Inflammatory macrophage treated with lipopolysaccharide for 1 hour (primary cell): ENCODE data around the gene DIP2A.

Experiments used
- DNase-seq, 2 donors: peaks; one replicate each; pipeline ENCODE4 v3.0.0-alpha.2; 2020 to 2022

The DIP2A gene

DNA sequence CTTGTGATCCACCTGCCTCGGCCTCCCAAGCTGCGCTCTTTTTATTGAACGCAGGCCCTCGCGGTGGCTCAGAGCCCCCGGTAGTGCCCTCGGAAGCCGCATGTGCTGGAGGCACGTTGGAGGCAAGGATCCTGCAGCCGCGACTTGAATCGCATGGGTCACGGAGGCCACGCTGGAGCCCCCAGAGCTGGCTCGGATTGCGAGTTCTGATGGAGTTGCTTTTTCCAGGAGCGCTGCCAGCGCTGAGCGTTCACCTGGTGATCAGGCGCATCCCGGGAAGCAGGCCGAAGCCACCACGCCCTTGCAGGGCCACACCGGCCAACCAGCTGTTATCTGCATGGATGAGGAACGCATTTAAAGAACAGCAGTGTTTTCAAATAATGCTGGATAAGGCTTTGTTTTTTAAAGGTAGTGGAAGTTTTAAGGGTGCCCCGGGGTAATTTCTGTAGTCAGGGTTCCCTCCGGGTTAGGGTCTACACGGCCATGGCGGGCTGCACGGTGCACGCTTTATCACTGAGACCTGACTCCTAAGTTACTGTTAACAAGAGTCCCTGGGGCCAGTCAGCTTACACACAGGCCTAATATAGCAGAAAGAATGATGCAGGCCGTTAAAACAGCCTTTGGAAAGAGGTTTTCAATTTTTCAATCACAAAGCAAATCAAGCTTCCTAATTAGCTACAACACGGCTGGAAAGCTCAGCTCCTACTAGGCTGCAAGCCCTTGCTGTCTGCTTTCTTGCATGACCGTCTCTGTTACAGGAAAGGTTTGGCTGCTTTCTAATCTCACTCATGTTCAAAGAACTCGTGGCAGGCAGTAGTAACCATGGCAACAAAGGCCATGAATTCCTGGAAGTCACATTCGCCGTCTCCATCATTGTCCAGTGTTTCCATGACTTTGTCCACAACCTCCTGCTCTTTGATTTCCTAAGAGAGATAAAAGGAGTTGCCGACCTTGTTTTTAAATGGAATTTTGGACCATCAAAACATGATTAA is 140.2 kb downstream of the DIP2A start:
- no peak for DNase-seq

GRCh38 chr21:46600305-46600704 is 141.6 kb downstream of the DIP2A start:
- DNase-seq, result no peak

DNA sequence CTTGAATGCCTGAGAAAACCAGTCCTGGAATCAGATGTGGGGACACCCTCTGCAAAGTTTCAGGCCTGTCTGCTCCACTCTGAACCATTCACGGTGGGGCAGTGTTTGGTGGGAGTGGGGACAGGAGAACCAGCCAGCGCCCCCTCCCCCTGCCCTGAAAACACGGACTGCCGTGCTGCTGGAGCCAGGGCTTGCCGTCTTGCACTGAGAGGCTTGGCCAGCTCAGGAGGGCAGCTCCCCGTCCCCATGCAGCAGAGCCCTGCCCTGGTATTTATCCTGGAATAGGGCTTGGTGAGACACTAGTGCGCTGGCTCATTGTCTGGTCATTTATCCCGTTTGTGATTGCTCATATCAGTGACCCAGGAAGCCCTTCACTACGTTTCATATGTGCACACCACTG is 142.3 kb downstream of the DIP2A start:
- no peak for DNase-seq

GRCh38 chr21:46603228-46603627 is 144.5 kb downstream of the DIP2A start:
- no peak for DNase-seq

- DNase-seq, result no peak
These were observed 145.8 kb downstream of the DIP2A start for GRCh38 chr21:46604329-46604974.

DNA sequence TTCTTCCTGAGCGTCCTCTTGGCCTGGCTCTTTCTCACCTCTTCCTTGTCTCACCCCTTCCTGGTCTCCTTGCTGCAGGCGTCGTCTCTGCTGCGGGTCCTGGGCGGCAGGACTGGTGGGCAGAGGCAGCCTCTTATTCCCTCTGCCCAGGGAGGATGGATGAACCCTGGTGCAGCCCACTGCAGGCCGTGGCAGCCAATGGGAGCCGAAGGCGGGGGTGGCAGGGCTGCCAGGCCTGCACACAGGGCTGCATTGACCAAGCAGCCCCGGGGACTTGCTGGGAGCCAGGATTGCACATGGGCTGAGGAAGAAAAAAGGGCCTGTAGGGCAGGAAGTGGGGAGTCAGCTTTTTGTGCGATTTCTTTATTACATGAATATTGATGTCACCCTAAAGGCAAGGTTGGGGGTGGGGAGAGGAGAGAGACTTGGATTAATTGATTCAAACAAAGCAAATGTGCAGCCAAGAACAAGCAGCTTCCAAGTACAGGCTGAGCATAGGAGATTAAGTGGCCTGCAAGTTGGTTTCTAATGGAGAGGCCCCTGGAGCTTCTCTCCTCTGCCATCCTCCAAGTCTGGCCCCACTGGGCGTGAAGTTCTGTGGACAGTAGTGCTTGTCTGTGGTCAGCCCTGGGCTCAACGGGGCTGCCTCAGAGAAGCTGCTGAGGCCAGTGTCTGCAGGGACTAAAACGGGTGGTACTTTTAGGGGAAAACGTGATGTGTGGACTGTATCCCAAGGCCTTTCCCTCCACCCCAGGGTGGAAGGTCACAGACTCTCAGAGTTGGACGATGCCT is 146.5 kb downstream of the DIP2A start, which contains the start of gene S100B:
TSS of gene S100B (minus strand) at position 108 of the 792 bp plus-strand sequence. CDS start 2,667 bp downstream, outside the sequence.
- DNase-seq, result peak; percentile 16 to 29

DNA sequence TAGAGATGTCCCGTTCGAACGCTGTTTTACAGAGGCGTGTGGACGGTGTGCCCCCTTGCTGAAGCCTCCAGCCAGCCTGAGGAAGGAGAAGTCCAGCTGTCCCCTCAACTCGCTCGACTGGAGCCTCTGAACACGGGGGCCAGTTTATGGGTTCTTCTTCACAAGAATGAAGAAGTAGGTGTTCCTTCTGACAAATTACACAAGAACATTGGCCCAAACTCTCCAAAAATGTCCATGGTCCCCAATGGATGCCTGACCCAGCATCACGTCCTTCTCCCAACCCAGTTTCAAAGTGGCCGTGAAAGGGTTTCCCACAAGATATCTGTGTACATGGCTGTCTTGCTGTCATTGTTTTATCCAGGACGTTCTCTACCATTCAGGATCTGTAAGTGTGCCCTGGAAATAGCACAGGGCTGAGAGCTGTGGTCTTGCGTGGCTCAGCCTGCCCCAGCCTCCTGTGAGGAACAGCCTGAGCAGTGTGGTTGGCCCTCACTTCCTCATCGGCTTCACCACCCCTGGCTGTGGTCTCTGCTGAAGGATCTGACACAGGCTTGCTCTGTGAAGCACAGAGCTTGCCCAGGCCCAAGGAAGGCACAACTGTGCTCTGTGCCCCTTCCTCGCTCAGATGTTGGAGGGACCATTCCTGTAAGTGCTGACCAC is 147.2 kb downstream of the DIP2A start:
- peak; percentile 63 to 71 for DNase-seq

DNA sequence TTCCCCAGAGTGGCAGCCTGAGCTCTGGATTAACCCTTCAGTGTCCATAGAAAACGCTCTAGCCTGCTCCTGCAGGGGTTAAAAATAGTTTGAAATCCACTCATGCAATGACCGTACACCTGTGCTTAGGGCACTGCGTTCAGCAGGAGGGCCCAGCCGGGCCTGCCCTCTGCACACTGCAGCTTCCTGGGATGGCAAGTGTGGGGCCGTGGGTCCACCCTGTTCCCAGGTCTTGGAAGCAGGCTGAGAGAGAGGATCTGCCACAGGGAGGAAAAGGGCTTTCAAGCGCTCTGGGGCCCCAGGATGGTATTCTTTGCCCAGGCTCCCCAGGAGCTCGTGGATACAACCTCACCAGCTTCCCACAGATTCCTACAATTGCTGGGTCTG is 147.7 kb downstream of the DIP2A start:
- no peak for DNase-seq

- peak in 1 of 2 donors; percentile 35 for DNase-seq
These were observed 148.9 kb downstream of the DIP2A start for GRCh38 chr21:46607636-46608035.

DNA sequence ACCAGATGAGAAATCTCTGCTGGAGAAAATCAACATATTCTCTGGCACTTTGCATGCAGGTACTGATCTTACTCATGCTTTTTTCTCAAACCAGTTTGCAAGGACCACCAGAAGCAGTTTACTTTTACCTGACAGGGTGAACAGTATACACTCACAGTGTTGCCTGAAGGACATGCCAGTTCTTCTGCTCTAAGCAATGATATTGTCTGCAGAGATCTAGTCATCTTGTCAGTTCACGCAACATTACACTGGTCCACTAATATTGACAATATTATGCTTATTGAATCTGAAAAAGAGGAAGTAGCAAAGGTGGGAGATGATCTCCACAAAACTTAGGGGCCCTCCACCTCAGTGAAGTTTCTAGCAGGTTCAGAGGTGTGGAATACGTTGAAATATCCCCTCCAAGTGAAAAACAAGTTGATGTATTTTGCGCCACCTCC is 150.0 kb downstream of the DIP2A start:
- DNase-seq, result no peak

DNA sequence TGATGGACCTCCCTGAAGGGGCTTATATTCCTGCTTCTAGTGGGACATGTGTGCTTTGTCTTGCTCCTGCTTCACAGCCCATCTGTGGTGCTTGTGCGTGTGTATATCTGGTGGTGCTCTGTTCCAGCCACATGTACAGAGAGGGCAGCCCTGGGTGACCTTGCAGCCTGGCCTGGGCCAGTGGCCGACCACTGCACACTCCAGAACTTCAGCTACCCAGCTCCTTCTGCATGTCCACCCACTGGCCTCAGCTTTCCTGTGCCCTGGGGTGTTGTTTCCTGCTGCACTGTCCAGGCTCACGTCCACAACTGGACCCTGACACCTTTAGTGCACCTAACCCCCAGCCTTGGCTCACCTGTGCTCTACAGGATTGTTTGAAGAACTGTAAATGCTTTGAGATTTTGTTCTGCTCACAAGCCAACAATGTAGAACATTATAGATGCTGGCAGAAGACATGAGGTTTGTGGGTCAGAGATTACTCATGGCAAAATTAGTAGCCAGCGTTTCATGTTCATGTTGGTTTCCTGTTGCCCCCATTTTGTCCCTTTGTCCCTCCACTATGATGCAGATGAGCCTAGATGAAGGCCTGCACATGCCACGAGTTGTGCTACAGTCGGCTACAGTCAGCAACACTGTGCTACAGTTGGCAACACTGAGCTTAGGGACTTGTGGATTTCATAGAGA is 151.5 kb downstream of the DIP2A start:
- DNase-seq, result no peak

GRCh38 chr21:46613391-46613790 is 154.7 kb downstream of the DIP2A start:
- DNase-seq, result no peak

DNA sequence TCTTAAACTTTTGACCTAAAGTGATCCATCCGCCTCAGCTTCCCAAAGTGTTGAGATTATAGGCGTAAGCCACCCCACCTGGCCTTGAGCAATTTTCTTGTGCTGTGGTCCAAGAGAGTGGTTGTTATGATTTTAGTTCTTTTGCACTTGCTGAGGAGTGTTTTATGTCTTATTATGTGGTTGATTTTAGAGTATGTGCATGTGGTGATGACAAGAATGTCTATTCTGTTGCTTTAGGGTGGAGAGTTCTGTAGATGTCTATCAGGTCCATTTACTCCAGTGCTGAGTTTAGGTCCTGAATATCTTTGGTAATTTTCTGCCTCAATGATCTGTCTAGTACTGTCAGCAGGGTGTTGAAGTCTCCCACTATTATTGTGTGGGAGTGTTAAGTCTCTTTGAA is 157.4 kb downstream of the DIP2A start:
- no peak for DNase-seq

DNA sequence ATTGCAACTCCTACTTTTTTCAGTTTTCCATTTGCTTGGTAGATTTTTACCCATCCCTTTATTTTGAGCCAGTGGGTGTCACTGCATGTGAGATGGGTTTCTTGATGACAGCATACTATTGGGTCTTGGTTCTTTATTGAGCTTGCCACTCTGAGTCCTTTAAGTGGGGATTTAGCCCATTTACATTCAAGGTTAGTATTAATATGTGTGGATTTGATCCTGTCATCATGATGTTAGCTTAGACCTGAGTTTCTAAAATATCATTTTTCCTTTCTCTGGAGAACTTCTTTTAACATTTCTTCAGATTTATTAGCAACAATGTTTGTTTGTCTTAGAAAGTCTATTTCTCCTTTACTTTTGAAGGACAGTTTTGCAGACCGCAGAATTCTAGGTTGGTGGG is 158.0 kb downstream of the DIP2A start:
- DNase-seq, result no peak

- peak in 1 of 2 donors; percentile 14 for DNase-seq
These were observed 158.8 kb downstream of the DIP2A start for GRCh38 chr21:46617267-46618051.

GRCh38 chr21:46618738-46619379 is 160.2 kb downstream of the DIP2A start:
- DNase-seq, result peak in 1 of 2 donors; percentile 53
